NCI-H2081 treated with DMSO at 0.1 percent for 48 hours (cell line): ENCODE results near the gene PPHLN1.
"Not testable (repeated sequence)": the region's sequence is repeated elsewhere in the genome, so short reads cannot be mapped to it uniquely, and the experiment has no call there.

Source experiments
- DNase-seq: peaks from one replicate; lab custom pipeline; 2025; lab: John Stamatoyannopoulos, UW

PPHLN1 gene

GRCh38 chr12:42370013-42370412, 44.0 kb downstream of the PPHLN1 start:
- DNase-seq, result no peak

GRCh38 chr12:42372154-42372791, 46.3 kb downstream of the PPHLN1 start:
- peak; percentile 3 for DNase-seq

- DNase-seq, result no peak
Measured at GRCh38 chr12:42373669-42374068, 47.7 kb downstream of the PPHLN1 start.

GRCh38 chr12:42380733-42381132, 54.8 kb downstream of the PPHLN1 start:
- no peak for DNase-seq

GRCh38 chr12:42382013-42382696, 56.2 kb downstream of the PPHLN1 start:
- no peak for DNase-seq

- DNase-seq, result no peak
Measured at GRCh38 chr12:42385326-42385841, 59.4 kb downstream of the PPHLN1 start.

- DNase-seq, result no peak
Measured at GRCh38 chr12:42386308-42386707, 60.3 kb downstream of the PPHLN1 start.

GRCh38 chr12:42388086-42388485, 62.1 kb downstream of the PPHLN1 start:
- not testable (repeated sequence) for DNase-seq

- DNase-seq, result no peak
Measured at GRCh38 chr12:42394429-42394828, 68.5 kb downstream of the PPHLN1 start.

GRCh38 chr12:42396473-42397259, 70.7 kb downstream of the PPHLN1 start:
- no peak for DNase-seq

- no peak for DNase-seq
Measured at GRCh38 chr12:42402821-42403411, 76.9 kb downstream of the PPHLN1 start.

- no peak for DNase-seq
Measured at GRCh38 chr12:42407306-42407705, 81.3 kb downstream of the PPHLN1 start.

GRCh38 chr12:42409471-42409870, 83.5 kb downstream of the PPHLN1 start:
- DNase-seq, result no peak

- no peak for DNase-seq
Measured at GRCh38 chr12:42410340-42410739, 84.4 kb downstream of the PPHLN1 start.

GRCh38 chr12:42420395-42420794, 94.4 kb downstream of the PPHLN1 start:
- no peak for DNase-seq

- DNase-seq, result no peak
Measured at GRCh38 chr12:42421844-42422779, 96.1 kb downstream of the PPHLN1 start.

GRCh38 chr12:42422785-42423184, 96.8 kb downstream of the PPHLN1 start:
- DNase-seq, result no peak

- no peak for DNase-seq
Measured at GRCh38 chr12:42426746-42427145, 100.8 kb downstream of the PPHLN1 start.

GRCh38 chr12:42428850-42429249, 102.9 kb downstream of the PPHLN1 start:
- DNase-seq, result no peak

GRCh38 chr12:42432517-42433140, 106.7 kb downstream of the PPHLN1 start:
- no peak for DNase-seq

- no peak for DNase-seq
Measured at GRCh38 chr12:42440608-42441007, 114.6 kb downstream of the PPHLN1 start.
